Measurements from ENCODE around the gene TCF7L1. TPM values are rescaled to one million over a fixed set of nuclear protein-coding genes. Genes with fewer than 3 reads are reported as not detected.
"Not testable (repeated sequence)": the region's sequence is repeated elsewhere in the genome, so short reads cannot be mapped to it uniquely, and the experiment has no call there.

TCF7L1 gene
- total RNA-seq, 2 experiments from 2014 or later: not detected

DNA sequence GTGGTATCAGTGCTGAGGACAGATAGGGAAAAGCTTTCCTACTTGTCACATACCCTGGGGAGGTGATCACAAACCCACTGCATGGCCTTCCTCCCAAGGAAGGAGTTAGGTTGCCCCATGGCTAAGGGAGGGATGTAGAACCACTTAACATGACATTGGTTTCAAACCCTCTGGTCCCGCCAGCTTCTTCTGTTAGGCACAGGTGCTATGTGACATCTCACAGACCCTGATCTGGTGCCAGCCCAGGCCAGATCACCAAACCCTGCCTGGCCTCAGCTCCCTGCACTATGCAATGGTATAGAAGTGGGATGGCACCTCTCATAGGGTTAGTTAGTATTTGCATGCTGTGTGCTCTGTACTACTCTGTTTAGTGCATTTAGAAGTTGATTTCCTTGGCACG, 58.0 kb downstream of the TCF7L1 start:
- H3K4me3 Mint-ChIP-seq: no peak overlapping the region
- ChIA-PET CTCF (no interaction called here), POLR2A (no interaction called here)
- H3K36me3 Mint-ChIP-seq (ENCODE audit: low read depth): no peaks in the 10 kb centered on the region
- H3K4me1 Mint-ChIP-seq (ENCODE audit: low read depth): no peaks in the 10 kb centered on the region
- no peaks in the 10 kb centered on the region for H3K9me3 Mint-ChIP-seq (ENCODE audit: insufficient read depth)
- ATAC-seq (no peak), DNase-seq (no peak)
- H3K27ac Mint-ChIP-seq: no peak overlapping the region
- H3K27me3 Mint-ChIP-seq (ENCODE audit: low read depth): peaks cover 23% of the 10 kb centered on the region

GRCh38 chr2:85194780-85195480, 61.7 kb downstream of the TCF7L1 start:
- H3K27me3 Mint-ChIP-seq (ENCODE audit: low read depth): peaks cover 14% of the 10 kb centered on the region
- CTCF ChIA-PET: no interaction called here
- H3K4me1 Mint-ChIP-seq (ENCODE audit: low read depth): no peaks in the 10 kb centered on the region
- H3K36me3 Mint-ChIP-seq (ENCODE audit: low read depth): no peaks in the 10 kb centered on the region
- ATAC-seq (no peak), DNase-seq (no peak)
- no peak overlapping the region for H3K27ac Mint-ChIP-seq
- POLR2A ChIA-PET: no interaction called here
- H3K4me3 Mint-ChIP-seq: no peak overlapping the region
- no peaks in the 10 kb centered on the region for H3K9me3 Mint-ChIP-seq (ENCODE audit: insufficient read depth)

DNA sequence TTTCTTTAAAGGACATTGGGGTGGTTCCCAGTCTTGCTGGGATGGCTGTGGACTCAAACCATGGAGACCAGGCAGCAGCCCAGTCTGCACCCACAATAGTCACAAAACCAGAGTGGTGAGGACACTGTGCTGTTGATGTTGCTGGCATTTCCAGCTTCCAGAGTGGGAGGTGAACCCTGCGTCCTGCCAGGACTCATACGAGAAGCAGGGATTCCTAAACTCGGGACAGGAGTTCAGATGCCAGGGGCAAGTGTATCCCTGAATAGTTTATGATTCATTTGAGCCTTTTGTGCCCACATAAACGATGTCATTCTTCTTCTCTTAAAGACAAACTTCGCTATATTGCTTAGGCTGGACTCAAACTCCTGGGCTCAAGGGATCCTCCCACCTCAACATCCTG, 62.8 kb downstream of the TCF7L1 start:
- Mint-ChIP-seq H3K4me1 (ENCODE audit: low read depth) (no peaks in the 10 kb centered on the region), H3K9me3 (ENCODE audit: insufficient read depth) (no peaks in the 10 kb centered on the region), H3K27ac (no peak overlapping the region), H3K36me3 (ENCODE audit: low read depth) (no peaks in the 10 kb centered on the region), H3K27me3 (ENCODE audit: low read depth) (peaks cover 12% of the 10 kb centered on the region), H3K4me3 (no peak overlapping the region)
- CTCF ChIA-PET: no interaction called here
- DNase-seq (no peak), ATAC-seq (no peak)
- POLR2A ChIA-PET: no interaction called here

GRCh38 chr2:85199698-85200097, 66.5 kb downstream of the TCF7L1 start:
- no peak for DNase-seq
- Mint-ChIP-seq H3K4me1 (ENCODE audit: low read depth) (no peaks in the 10 kb centered on the region), H3K9me3 (ENCODE audit: insufficient read depth) (no peaks in the 10 kb centered on the region), H3K27me3 (ENCODE audit: low read depth) (peaks cover 8% of the 10 kb centered on the region), H3K4me3 (no peak overlapping the region), H3K36me3 (ENCODE audit: low read depth) (no peaks in the 10 kb centered on the region), H3K27ac (no peak overlapping the region)
- ChIA-PET POLR2A (no interaction called here), CTCF (interaction anchor here (0.8 kb wide), 1 partner anchor 132 kb away, joined by 4 read pairs; no protein-coding TSS in a partner anchor)
- ATAC-seq: no peak

- H3K4me1 Mint-ChIP-seq (ENCODE audit: low read depth): no peaks in the 10 kb centered on the region
- POLR2A ChIA-PET: no interaction called here
- H3K27me3 Mint-ChIP-seq (ENCODE audit: low read depth): peaks cover 27% of the 10 kb centered on the region
- no peaks in the 10 kb centered on the region for H3K36me3 Mint-ChIP-seq (ENCODE audit: low read depth)
- CTCF ChIA-PET: no interaction called here
- no peak for DNase-seq
- no peaks in the 10 kb centered on the region for H3K9me3 Mint-ChIP-seq (ENCODE audit: insufficient read depth)
- no peak overlapping the region for H3K4me3 Mint-ChIP-seq
- no peak for ATAC-seq
- no peak overlapping the region for H3K27ac Mint-ChIP-seq
These were observed 76.7 kb downstream of the TCF7L1 start for GRCh38 chr2:85209887-85210286.

GRCh38 chr2:85210511-85210910, 77.3 kb downstream of the TCF7L1 start:
- ATAC-seq (no peak), DNase-seq (no peak)
- Mint-ChIP-seq H3K36me3 (ENCODE audit: low read depth) (no peaks in the 10 kb centered on the region), H3K27me3 (ENCODE audit: low read depth) (peaks cover 28% of the 10 kb centered on the region), H3K4me3 (no peak overlapping the region), H3K9me3 (ENCODE audit: insufficient read depth) (no peaks in the 10 kb centered on the region), H3K27ac (no peak overlapping the region), H3K4me1 (ENCODE audit: low read depth) (no peaks in the 10 kb centered on the region)
- POLR2A ChIA-PET: no interaction called here
- CTCF ChIA-PET: no interaction called here

- H3K4me3 Mint-ChIP-seq; H3K27ac Mint-ChIP-seq; POLR2A ChIA-PET; CTCF ChIA-PET; ATAC-seq; H3K9me3 Mint-ChIP-seq (ENCODE audit: insufficient read depth); H3K4me1 Mint-ChIP-seq (ENCODE audit: low read depth); DNase-seq; H3K36me3 Mint-ChIP-seq (ENCODE audit: low read depth): not testable (repeated sequence)
- H3K27me3 Mint-ChIP-seq (ENCODE audit: low read depth): peaks cover 31% of the 10 kb centered on the region
These were observed 78.4 kb downstream of the TCF7L1 start for GRCh38 chr2:85211606-85212005.

- CTCF ChIA-PET: no interaction called here
- peaks cover 30% of the 10 kb centered on the region for H3K27me3 Mint-ChIP-seq (ENCODE audit: low read depth)
- DNase-seq (no peak), ATAC-seq (no peak)
- POLR2A ChIA-PET: no interaction called here
- H3K27ac Mint-ChIP-seq: no peak overlapping the region
- H3K9me3 Mint-ChIP-seq (ENCODE audit: insufficient read depth): no peaks in the 10 kb centered on the region
- H3K4me1 Mint-ChIP-seq (ENCODE audit: low read depth): no peaks in the 10 kb centered on the region
- no peaks in the 10 kb centered on the region for H3K36me3 Mint-ChIP-seq (ENCODE audit: low read depth)
- no peak overlapping the region for H3K4me3 Mint-ChIP-seq
These were observed 79.6 kb downstream of the TCF7L1 start for GRCh38 chr2:85212841-85213240.

GRCh38 chr2:85213404-85213803, 80.2 kb downstream of the TCF7L1 start:
- no peaks in the 10 kb centered on the region for H3K4me1 Mint-ChIP-seq (ENCODE audit: low read depth)
- ChIA-PET CTCF (no interaction called here), POLR2A (no interaction called here)
- no peak overlapping the region for H3K27ac Mint-ChIP-seq
- ATAC-seq (no peak), DNase-seq (no peak)
- H3K27me3 Mint-ChIP-seq (ENCODE audit: low read depth): peaks cover 30% of the 10 kb centered on the region
- H3K36me3 Mint-ChIP-seq (ENCODE audit: low read depth): no peaks in the 10 kb centered on the region
- no peaks in the 10 kb centered on the region for H3K9me3 Mint-ChIP-seq (ENCODE audit: insufficient read depth)
- no peak overlapping the region for H3K4me3 Mint-ChIP-seq

GRCh38 chr2:85213901-85214512, 80.8 kb downstream of the TCF7L1 start:
- DNase-seq: no peak
- CTCF ChIA-PET: no interaction called here
- H3K27ac Mint-ChIP-seq: no peak overlapping the region

DNA sequence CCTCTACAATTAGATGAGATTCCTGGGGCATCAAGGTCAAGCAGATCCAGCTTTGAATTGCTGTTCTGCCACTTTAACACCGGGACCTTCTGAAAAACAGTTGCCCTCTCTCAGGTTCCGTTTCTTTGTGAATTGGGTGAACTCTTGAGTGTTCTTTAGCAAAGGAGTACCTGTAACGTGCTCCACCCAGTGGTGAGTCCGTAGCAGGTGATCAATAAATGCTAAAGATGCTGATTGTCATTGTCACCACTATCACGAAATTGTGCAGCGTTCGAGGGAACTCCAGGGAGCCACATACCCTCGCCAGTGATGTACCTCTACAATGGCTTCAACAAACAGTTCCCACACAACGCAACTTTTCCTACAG, 81.9 kb downstream of the TCF7L1 start:
- no peaks in the 10 kb centered on the region for H3K9me3 Mint-ChIP-seq (ENCODE audit: insufficient read depth)
- no peaks in the 10 kb centered on the region for H3K4me1 Mint-ChIP-seq (ENCODE audit: low read depth)
- POLR2A ChIA-PET: no interaction called here
- no peak overlapping the region for H3K4me3 Mint-ChIP-seq
- DNase-seq: no peak
- H3K36me3 Mint-ChIP-seq (ENCODE audit: low read depth): no peaks in the 10 kb centered on the region
- CTCF ChIA-PET: no interaction called here
- H3K27me3 Mint-ChIP-seq (ENCODE audit: low read depth): peaks cover 28% of the 10 kb centered on the region
- no peak overlapping the region for H3K27ac Mint-ChIP-seq
- no peak for ATAC-seq

More at GRCh38 chr2:85213901-85214512, 80.8 kb downstream of the TCF7L1 start:
- no peak for ATAC-seq
- H3K4me1 Mint-ChIP-seq (ENCODE audit: low read depth): no peaks in the 10 kb centered on the region
- POLR2A ChIA-PET: no interaction called here
- no peaks in the 10 kb centered on the region for H3K9me3 Mint-ChIP-seq (ENCODE audit: insufficient read depth)
- no peaks in the 10 kb centered on the region for H3K36me3 Mint-ChIP-seq (ENCODE audit: low read depth)
- H3K4me3 Mint-ChIP-seq: no peak overlapping the region
- peaks cover 28% of the 10 kb centered on the region for H3K27me3 Mint-ChIP-seq (ENCODE audit: low read depth)

DNA sequence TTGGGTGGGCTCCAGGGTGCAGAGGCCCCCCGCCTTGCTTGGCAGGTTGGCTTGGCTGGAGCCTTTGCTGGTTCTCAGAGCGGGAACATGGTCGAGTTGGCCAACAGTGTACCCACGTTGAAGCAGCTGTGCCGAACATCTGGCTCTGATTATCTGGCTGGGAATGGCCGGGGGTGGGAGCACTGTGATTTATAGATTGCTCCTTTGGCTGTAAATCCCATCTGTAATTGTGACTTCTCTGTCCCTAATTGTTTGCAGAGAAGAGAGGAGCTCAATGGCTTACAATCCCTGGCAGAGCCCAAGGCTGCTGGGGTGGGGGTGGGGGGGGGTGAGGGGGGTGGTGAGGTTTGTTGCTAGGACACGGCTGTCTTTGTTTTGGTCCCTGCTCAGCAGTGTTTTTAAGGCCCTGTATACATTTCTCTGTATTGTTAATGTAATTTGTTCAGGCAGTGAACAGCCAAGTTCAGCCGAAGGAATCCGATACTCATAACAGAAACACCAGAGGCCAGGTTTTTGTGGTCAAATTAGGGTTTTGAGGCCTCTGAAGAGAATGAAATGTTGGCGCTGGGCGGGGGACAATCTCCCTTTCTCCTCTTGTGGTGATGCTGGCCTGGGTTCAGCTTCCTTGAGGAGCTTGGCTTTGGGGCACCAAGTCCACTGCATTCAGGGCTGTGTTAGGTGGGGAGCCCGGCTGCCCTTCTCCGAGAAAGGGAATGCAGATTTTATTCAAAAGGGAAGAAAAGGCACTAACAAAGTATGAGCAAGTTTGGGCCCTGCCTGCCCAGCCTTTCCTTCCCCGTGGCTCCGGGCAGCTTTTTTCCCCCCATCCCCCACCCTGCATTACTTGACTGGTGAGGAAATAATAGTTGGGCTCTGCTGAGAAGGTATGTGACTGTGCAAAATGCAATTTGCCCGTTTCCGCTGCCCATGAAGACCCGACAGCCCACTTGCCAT, 82.5 kb downstream of the TCF7L1 start:
- no peak overlapping the region for H3K27ac Mint-ChIP-seq
- H3K36me3 Mint-ChIP-seq (ENCODE audit: low read depth): no peaks in the 10 kb centered on the region
- ChIA-PET POLR2A (no interaction called here), CTCF (no interaction called here)
- DNase-seq (no peak), ATAC-seq (no peak)
- H3K9me3 Mint-ChIP-seq (ENCODE audit: insufficient read depth): no peaks in the 10 kb centered on the region
- no peaks in the 10 kb centered on the region for H3K4me1 Mint-ChIP-seq (ENCODE audit: low read depth)
- H3K4me3 Mint-ChIP-seq: no peak overlapping the region
- H3K27me3 Mint-ChIP-seq (ENCODE audit: low read depth): peaks cover 28% of the 10 kb centered on the region

Data from activated CD8-positive, alpha-beta T cell treated with anti-CD3 and anti-CD28 coated beads, Interleukin-2, amount 10 ng/mL, durations not matched to agents 7 days and 5 days (primary cell).